ENCODE measurements around the gene CNOT10. TPM values are rescaled to one million over a fixed set of nuclear protein-coding genes. Genes with fewer than 3 reads are reported as not detected.
"Not testable (repeated sequence)": the region's sequence is repeated elsewhere in the genome, so short reads cannot be mapped to it uniquely, and the experiment has no call there.

CNOT10 gene
- polyA plus RNA-seq, 1 experiment = 22.9 TPM

GRCh38 chr3:32797776-32798175, 112.8 kb downstream of the CNOT10 start:
- ChIA-PET CTCF (no interaction called here), POLR2A (no interaction called here)
- Histone ChIP-seq H3K27ac (ENCODE audit: low read depth, low read length) (no peak overlapping the region), H3K9me3 (ENCODE audit: control insufficient read depth, insufficient read depth, low read length) (no peaks in the 10 kb centered on the region), H3K4me3 (ENCODE audit: low read depth, low read length) (no peak overlapping the region), H3K27me3 (ENCODE audit: control insufficient read depth, insufficient read depth, low read length) (peaks cover 2% of the 10 kb centered on the region)
- TF ChIP-seq CTCF (IDR thresholded peaks at IDR 0.05; ENCODE audit: low read depth, low read length) = no peak
- no peak for DNase-seq (ENCODE audit: low read depth, low spot score)

- POLR2A ChIA-PET; H3K27me3 ChIP-seq (ENCODE audit: control insufficient read depth, insufficient read depth, low read length); DNase-seq (ENCODE audit: low read depth, low spot score); H3K4me3 ChIP-seq (ENCODE audit: low read depth, low read length); H3K27ac ChIP-seq (ENCODE audit: low read depth, low read length); CTCF ChIA-PET; H3K9me3 ChIP-seq (ENCODE audit: control insufficient read depth, insufficient read depth, low read length): not testable (repeated sequence)
These were observed 116.5 kb downstream of the CNOT10 start for GRCh38 chr3:32801440-32801839.

- POLR2A ChIA-PET = no interaction called here
- DNase-seq (ENCODE audit: low read depth, low spot score) = no peak
- TF ChIP-seq CTCF (IDR thresholded peaks at IDR 0.05; ENCODE audit: low read depth, low read length) = no peak
- Histone ChIP-seq H3K27ac (ENCODE audit: low read depth, low read length) (no peak overlapping the region), H3K27me3 (ENCODE audit: control insufficient read depth, insufficient read depth, low read length) (peaks cover 38% of the 10 kb centered on the region), H3K9me3 (ENCODE audit: control insufficient read depth, insufficient read depth, low read length) (no peaks in the 10 kb centered on the region; the same call in 1 of the 2 replicates), H3K4me3 (ENCODE audit: low read depth, low read length) (no peak overlapping the region)
- CTCF ChIA-PET = interaction anchor here (0.6 to 0.8 kb wide), 2 partner anchors 51 to 261 kb away, joined by 3 read pairs; no protein-coding TSS in a partner anchor
These were observed 128.2 kb downstream of the CNOT10 start for GRCh38 chr3:32813180-32813579.

GRCh38 chr3:32814361-32814760, 129.4 kb downstream of the CNOT10 start:
- Histone ChIP-seq H3K9me3 (ENCODE audit: control insufficient read depth, insufficient read depth, low read length) (peaks cover 8% of the 10 kb centered on the region), H3K27me3 (ENCODE audit: control insufficient read depth, insufficient read depth, low read length) (peaks cover 47% of the 10 kb centered on the region), H3K4me3 (ENCODE audit: low read depth, low read length) (no peak overlapping the region), H3K27ac (ENCODE audit: low read depth, low read length) (no peak overlapping the region)
- POLR2A ChIA-PET = no interaction called here
- no peak for DNase-seq (ENCODE audit: low read depth, low spot score)
- CTCF ChIA-PET = no interaction called here
- TF ChIP-seq CTCF (IDR thresholded peaks at IDR 0.05; ENCODE audit: low read depth, low read length) = no peak

GRCh38 chr3:32815841-32816438, 131.0 kb downstream of the CNOT10 start:
- H3K9me3 ChIP-seq (ENCODE audit: control insufficient read depth, insufficient read depth, low read length) = peaks cover 15% of the 10 kb centered on the region
- DNase-seq (ENCODE audit: low read depth, low spot score) = no peak
- POLR2A ChIA-PET = no interaction called here
- H3K27ac ChIP-seq (ENCODE audit: low read depth, low read length) = no peak overlapping the region
- CTCF ChIA-PET = no interaction called here
- H3K27me3 ChIP-seq (ENCODE audit: control insufficient read depth, insufficient read depth, low read length) = peaks cover 63% of the 10 kb centered on the region
- no peak overlapping the region for H3K4me3 ChIP-seq (ENCODE audit: low read depth, low read length)
- TF ChIP-seq CTCF (IDR thresholded peaks at IDR 0.05; ENCODE audit: low read depth, low read length) = no peak
